ENCODE measurements around the gene TRMT2A. TPM values are rescaled to one million over a fixed set of nuclear protein-coding genes. Genes with fewer than 3 reads are reported as not detected.

Gene TRMT2A
- total and polyA plus RNA-seq, 10 of the 15 experiments (the other 5 are each of a cell fraction or from before 2014, with no cell fraction given): 0.29 to 97.0 (median 57.9) TPM

DNA sequence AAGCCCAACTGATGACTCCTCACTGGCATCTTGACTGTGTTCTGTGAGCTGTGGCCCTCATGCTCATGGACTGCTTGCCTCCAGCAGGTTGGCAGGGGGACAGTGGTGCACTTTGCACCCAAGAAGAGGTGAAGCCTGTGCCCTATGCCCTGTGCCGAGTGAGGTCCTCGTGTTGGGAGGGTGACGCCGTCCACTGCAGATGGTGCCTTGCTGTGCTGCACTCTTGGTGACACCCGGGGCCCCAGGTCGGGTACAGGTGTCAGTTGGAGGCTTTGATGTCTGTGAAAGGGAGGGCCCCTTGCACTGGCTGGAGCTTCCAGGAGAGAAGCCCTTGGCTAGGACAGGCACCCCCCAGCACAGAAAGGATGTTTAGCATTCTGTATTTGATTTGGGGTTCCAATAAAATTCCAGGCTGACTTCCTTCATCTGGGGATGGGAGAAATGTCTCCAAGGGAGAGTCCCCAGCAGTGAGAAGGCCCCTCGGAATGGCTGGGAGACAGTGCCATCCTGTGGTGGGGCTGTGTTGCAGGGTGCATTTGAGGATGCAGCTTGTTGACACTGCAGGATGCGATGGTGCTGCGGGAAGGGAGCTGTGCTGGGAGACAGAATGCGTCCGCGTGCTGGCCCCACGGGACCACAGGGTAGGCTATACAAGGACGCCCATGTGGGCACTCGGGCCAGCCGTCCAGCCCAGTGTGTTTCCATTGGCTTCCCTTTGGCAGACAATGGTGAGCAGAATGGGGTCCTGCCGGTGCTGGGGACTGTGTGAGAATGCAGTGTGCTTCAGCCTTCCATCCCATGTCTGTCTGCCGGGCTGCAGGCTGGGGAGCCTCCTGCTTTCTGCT, 12.1 kb upstream of the TRMT2A start (continued):
- TF ChIP-seq, protein P1, sequence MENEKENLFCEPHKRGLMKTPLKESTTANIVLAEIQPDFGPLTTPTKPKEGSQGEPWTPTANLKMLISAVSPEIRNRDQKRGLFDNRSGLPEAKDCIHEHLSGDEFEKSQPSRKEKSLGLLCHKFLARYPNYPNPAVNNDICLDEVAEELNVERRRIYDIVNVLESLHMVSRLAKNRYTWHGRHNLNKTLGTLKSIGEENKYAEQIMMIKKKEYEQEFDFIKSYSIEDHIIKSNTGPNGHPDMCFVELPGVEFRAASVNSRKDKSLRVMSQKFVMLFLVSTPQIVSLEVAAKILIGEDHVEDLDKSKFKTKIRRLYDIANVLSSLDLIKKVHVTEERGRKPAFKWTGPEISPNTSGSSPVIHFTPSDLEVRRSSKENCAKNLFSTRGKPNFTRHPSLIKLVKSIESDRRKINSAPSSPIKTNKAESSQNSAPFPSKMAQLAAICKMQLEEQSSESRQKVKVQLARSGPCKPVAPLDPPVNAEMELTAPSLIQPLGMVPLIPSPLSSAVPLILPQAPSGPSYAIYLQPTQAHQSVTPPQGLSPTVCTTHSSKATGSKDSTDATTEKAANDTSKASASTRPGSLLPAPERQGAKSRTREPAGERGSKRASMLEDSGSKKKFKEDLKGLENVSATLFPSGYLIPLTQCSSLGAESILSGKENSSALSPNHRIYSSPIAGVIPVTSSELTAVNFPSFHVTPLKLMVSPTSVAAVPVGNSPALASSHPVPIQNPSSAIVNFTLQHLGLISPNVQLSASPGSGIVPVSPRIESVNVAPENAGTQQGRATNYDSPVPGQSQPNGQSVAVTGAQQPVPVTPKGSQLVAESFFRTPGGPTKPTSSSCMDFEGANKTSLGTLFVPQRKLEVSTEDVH (IDR thresholded peaks at IDR 0.05; ENCODE audit: low read depth, partially characterized antibody): no peak
- TF ChIP-seq CHD2 (IDR thresholded peaks at IDR 0.05; ENCODE audit: borderline replicate concordance, low read depth, low read length) (no peak), SMARCA5 (IDR thresholded peaks at IDR 0.05) (no peak), CHD4 (IDR thresholded peaks at IDR 0.05) (no peak), EZH2 (IDR thresholded peaks at IDR 0.05; ENCODE audit: borderline replicate concordance, control insufficient read depth, low read depth, low read length) (no peak), TAF1 (IDR thresholded peaks at IDR 0.05; ENCODE audit: borderline replicate concordance, low read depth, low read length) (no peak), SRF (IDR thresholded peaks at IDR 0.05; ENCODE audit: low read depth in 2 of 2, low read length in 2 of 2) (no peak), SIN3A (IDR thresholded peaks at IDR 0.05; ENCODE audit: low read depth, low read length) (no peak), BACH1 (IDR thresholded peaks at IDR 0.05; ENCODE audit: borderline replicate concordance) (no peak), POLR2A (IDR thresholded peaks at IDR 0.05; ENCODE audit: low read depth, low read length) (peak; percentile 67), KDM1A (IDR thresholded peaks at IDR 0.05; ENCODE audit: borderline replicate concordance) (no peak), ZBED1 (IDR thresholded peaks at IDR 0.05; ENCODE audit: borderline replicate concordance) (peak; percentile 19; the same call in 1 of the 2 replicates), IKZF2 (IDR thresholded peaks at IDR 0.05) (no peak), POU2F2 (IDR thresholded peaks at IDR 0.05; ENCODE audit: borderline replicate concordance, low read depth, low read length) (no peak), GABPA (IDR thresholded peaks at IDR 0.05; ENCODE audit: low read depth) (no peak)
- TF ChIP-seq, protein P2, sequence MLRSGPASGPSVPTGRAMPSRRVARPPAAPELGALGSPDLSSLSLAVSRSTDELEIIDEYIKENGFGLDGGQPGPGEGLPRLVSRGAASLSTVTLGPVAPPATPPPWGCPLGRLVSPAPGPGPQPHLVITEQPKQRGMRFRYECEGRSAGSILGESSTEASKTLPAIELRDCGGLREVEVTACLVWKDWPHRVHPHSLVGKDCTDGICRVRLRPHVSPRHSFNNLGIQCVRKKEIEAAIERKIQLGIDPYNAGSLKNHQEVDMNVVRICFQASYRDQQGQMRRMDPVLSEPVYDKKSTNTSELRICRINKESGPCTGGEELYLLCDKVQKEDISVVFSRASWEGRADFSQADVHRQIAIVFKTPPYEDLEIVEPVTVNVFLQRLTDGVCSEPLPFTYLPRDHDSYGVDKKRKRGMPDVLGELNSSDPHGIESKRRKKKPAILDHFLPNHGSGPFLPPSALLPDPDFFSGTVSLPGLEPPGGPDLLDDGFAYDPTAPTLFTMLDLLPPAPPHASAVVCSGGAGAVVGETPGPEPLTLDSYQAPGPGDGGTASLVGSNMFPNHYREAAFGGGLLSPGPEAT (IDR thresholded peaks at IDR 0.05; ENCODE audit: low read depth): no peak
- TF ChIP-seq, protein P3, sequence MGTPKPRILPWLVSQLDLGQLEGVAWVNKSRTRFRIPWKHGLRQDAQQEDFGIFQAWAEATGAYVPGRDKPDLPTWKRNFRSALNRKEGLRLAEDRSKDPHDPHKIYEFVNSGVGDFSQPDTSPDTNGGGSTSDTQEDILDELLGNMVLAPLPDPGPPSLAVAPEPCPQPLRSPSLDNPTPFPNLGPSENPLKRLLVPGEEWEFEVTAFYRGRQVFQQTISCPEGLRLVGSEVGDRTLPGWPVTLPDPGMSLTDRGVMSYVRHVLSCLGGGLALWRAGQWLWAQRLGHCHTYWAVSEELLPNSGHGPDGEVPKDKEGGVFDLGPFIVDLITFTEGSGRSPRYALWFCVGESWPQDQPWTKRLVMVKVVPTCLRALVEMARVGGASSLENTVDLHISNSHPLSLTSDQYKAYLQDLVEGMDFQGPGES (IDR thresholded peaks at IDR 0.05): no peak
- TF ChIP-seq, protein P4, sequence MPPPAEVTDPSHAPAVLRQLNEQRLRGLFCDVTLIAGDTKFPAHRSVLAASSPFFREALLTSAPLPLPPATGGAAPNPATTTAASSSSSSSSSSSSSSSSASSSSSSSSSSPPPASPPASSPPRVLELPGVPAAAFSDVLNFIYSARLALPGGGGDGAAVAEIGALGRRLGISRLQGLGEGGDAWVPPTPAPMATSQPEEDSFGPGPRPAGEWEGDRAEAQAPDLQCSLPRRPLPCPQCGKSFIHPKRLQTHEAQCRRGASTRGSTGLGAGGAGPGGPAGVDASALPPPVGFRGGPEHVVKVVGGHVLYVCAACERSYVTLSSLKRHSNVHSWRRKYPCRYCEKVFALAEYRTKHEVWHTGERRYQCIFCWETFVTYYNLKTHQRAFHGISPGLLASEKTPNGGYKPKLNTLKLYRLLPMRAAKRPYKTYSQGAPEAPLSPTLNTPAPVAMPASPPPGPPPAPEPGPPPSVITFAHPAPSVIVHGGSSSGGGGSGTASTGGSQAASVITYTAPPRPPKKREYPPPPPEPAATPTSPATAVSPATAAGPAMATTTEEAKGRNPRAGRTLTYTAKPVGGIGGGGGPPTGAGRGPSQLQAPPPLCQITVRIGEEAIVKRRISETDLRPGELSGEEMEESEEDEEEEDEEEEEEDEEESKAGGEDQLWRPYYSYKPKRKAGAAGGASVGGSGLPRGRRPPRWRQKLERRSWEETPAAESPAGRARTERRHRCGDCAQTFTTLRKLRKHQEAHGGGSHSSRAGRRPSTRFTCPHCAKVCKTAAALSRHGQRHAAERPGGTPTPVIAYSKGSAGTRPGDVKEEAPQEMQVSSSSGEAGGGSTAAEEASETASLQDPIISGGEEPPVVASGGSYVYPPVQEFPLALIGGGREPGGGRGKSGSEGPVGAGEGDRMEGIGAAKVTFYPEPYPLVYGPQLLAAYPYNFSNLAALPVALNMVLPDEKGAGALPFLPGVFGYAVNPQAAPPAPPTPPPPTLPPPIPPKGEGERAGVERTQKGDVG (CRISPR knock-in tag; IDR thresholded peaks at IDR 0.05): no peak
- TF ChIP-seq, protein P5, sequence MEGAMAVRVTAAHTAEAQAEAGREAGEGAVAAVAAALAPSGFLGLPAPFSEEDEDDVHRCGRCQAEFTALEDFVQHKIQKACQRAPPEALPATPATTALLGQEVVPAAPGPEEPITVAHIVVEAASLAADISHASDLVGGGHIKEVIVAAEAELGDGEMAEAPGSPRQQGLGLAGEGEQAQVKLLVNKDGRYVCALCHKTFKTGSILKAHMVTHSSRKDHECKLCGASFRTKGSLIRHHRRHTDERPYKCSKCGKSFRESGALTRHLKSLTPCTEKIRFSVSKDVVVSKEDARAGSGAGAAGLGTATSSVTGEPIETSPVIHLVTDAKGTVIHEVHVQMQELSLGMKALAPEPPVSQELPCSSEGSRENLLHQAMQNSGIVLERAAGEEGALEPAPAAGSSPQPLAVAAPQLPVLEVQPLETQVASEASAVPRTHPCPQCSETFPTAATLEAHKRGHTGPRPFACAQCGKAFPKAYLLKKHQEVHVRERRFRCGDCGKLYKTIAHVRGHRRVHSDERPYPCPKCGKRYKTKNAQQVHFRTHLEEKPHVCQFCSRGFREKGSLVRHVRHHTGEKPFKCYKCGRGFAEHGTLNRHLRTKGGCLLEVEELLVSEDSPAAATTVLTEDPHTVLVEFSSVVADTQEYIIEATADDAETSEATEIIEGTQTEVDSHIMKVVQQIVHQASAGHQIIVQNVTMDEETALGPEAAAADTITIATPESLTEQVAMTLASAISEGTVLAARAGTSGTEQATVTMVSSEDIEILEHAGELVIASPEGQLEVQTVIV (IDR thresholded peaks at IDR 0.05; ENCODE audit: borderline replicate concordance, partially characterized antibody): no peak

Data from GM12878 (cell line).